AG04450 (cell line): Measurements from ENCODE around the gene CERKL. TPM values are rescaled to one million over a fixed set of nuclear protein-coding genes. Genes with fewer than 3 reads are reported as not detected.

Experiments
- CTCF ChIA-PET: fragments of 300-600, 350-600 bp; formaldehyde crosslinking; extraction: SDS; loops from one replicate; lab custom pipeline; 2022; ENCODE audit warnings: antibody characterized with exemption, inconsistent platforms; lab: Charles Lee
- POLR2A ChIA-PET: fragments of 350-600 bp; formaldehyde crosslinking; extraction: SDS; loops from one replicate; lab custom pipeline; 2021; ENCODE audit warnings: antibody characterized with exemption, inconsistent platforms; lab: Yijun Ruan, JAX
- DNase-seq: peaks from one replicate; pipeline ENCODE4 v3.0.0-alpha.2; 2011; ENCODE audit warnings: low read depth, low spot score
- H3K27ac ChIP-seq: one replicate; pipeline ENCODE4 v1.5.1; 2012; ENCODE audit warnings: low read depth, low read length, control low read depth
- H3K27me3 ChIP-seq: one replicate; pipeline ENCODE4 v1.6.0; 2012; ENCODE audit warnings: low read length; ENCODE audit not compliant: control insufficient read depth, insufficient read depth
- H3K4me3 ChIP-seq: 2 replicates; pipeline ENCODE4 v1.5.1; 2011; ENCODE audit warnings: mild to moderate bottlenecking, low read depth, low read length, control low read depth
- H3K9me3 ChIP-seq: 2 replicates; pipeline ENCODE4 v1.5.1; 2012; ENCODE audit warnings: low read length; ENCODE audit not compliant: control insufficient read depth, insufficient read depth
- CTCF ChIP-seq: IDR thresholded peaks from 2 replicates; pipeline ENCODE4 v1.5.1; 2011; ENCODE audit warnings: low read depth, low read length, control low read depth, inconsistent platforms
- polyA plus RNA-seq: library from polyadenylated mRNA; depleted of rRNA; stranded (reverse); fragments of >200 nt; gene quantifications from 2 replicates; pipeline ENCODE4 v1.2.3, GENCODE V29; 2011

CERKL gene
- polyA plus RNA-seq, 1 experiment: 0.09 TPM

GRCh38 chr2:181542170-181542569 lies 114.7 kb downstream of the CERKL start:
- Histone ChIP-seq H3K4me3 (no peak overlapping the region), H3K9me3 (no peaks in the 10 kb centered on the region), H3K27ac (no peak overlapping the region), H3K27me3 (no peaks in the 10 kb centered on the region)
- TF ChIP-seq CTCF: no peak
- POLR2A ChIA-PET: no interaction called here
- CTCF ChIA-PET: no interaction called here
- no peak for DNase-seq

- H3K9me3 ChIP-seq: no peaks in the 10 kb centered on the region
- no peaks in the 10 kb centered on the region for H3K27me3 ChIP-seq
- no peak overlapping the region for H3K27ac ChIP-seq
- POLR2A ChIA-PET: no interaction called here
- CTCF ChIA-PET: no interaction called here
- DNase-seq: no peak
- H3K4me3 ChIP-seq: no peak overlapping the region
- no peak for TF ChIP-seq CTCF
These were observed 116.5 kb downstream of the CERKL start for GRCh38 chr2:181540421-181540820.

- ChIA-PET CTCF (no interaction called here), POLR2A (no interaction called here)
- Histone ChIP-seq H3K4me3 (no peak overlapping the region), H3K9me3 (no peaks in the 10 kb centered on the region), H3K27me3 (no peaks in the 10 kb centered on the region), H3K27ac (no peak overlapping the region)
- no peak for DNase-seq
- no peak for TF ChIP-seq CTCF
These were observed 120.2 kb downstream of the CERKL start for GRCh38 chr2:181536730-181537129.

- no peak for TF ChIP-seq CTCF
- CTCF ChIA-PET: no interaction called here
- no peaks in the 10 kb centered on the region for H3K9me3 ChIP-seq
- H3K27ac ChIP-seq: no peak overlapping the region
- H3K4me3 ChIP-seq: no peak overlapping the region
- POLR2A ChIA-PET: no interaction called here
- H3K27me3 ChIP-seq: no peaks in the 10 kb centered on the region
- no peak for DNase-seq
These were observed 128.5 kb downstream of the CERKL start for GRCh38 chr2:181528441-181528840.

GRCh38 chr2:181527058-181527457 lies 129.8 kb downstream of the CERKL start:
- DNase-seq: no peak
- Histone ChIP-seq H3K9me3 (no peaks in the 10 kb centered on the region), H3K4me3 (no peak overlapping the region), H3K27ac (no peak overlapping the region), H3K27me3 (no peaks in the 10 kb centered on the region)
- ChIA-PET CTCF (no interaction called here), POLR2A (no interaction called here)
- TF ChIP-seq CTCF: no peak
